DMS79 treated with DMSO at 0.1 percent for 48 hours (cell line): Measurements from ENCODE around the gene RBFOX1.

Source experiments
- DNase-seq: peaks from one replicate; lab custom pipeline; 2025; lab: John Stamatoyannopoulos, UW

The RBFOX1 gene

GRCh38 chr16:7524419-7524818, 191.8 kb downstream of the RBFOX1 start:
- DNase-seq = no peak

GRCh38 chr16:7526736-7527135, 194.1 kb downstream of the RBFOX1 start:
- DNase-seq = no peak

- DNase-seq = no peak
Observed at GRCh38 chr16:7532534-7532933, 199.9 kb downstream of the RBFOX1 start.

GRCh38 chr16:7534749-7535148, 202.1 kb downstream of the RBFOX1 start:
- no peak for DNase-seq

- no peak for DNase-seq
Observed at GRCh38 chr16:7541026-7541425, 208.4 kb downstream of the RBFOX1 start.

GRCh38 chr16:7545251-7545650, 212.6 kb downstream of the RBFOX1 start:
- no peak for DNase-seq

- DNase-seq = no peak
Observed at GRCh38 chr16:7546948-7547347, 214.3 kb downstream of the RBFOX1 start.

- DNase-seq = no peak
Observed at GRCh38 chr16:7547736-7548135, 215.1 kb downstream of the RBFOX1 start.

- no peak for DNase-seq
Observed at GRCh38 chr16:7548796-7549318, 216.2 kb downstream of the RBFOX1 start.

GRCh38 chr16:7550096-7550495, 217.5 kb downstream of the RBFOX1 start:
- DNase-seq = no peak

GRCh38 chr16:7555459-7555858, 222.8 kb downstream of the RBFOX1 start:
- no peak for DNase-seq

GRCh38 chr16:7561908-7562405, 229.3 kb downstream of the RBFOX1 start:
- no peak for DNase-seq

GRCh38 chr16:7566360-7566759, 233.7 kb downstream of the RBFOX1 start:
- no peak for DNase-seq

- no peak for DNase-seq
Observed at GRCh38 chr16:7571366-7571765, 238.7 kb downstream of the RBFOX1 start.

GRCh38 chr16:7577588-7577987, 244.9 kb downstream of the RBFOX1 start:
- DNase-seq = no peak

- no peak for DNase-seq
Observed at GRCh38 chr16:7579454-7579853, 246.8 kb downstream of the RBFOX1 start.

- no peak for DNase-seq
Observed at GRCh38 chr16:7581175-7581574, 248.5 kb downstream of the RBFOX1 start.

GRCh38 chr16:7583396-7583795, 250.8 kb downstream of the RBFOX1 start:
- DNase-seq = no peak

GRCh38 chr16:7584561-7584960, 251.9 kb downstream of the RBFOX1 start:
- DNase-seq = no peak

- no peak for DNase-seq
Observed at GRCh38 chr16:7585705-7586104, 253.1 kb downstream of the RBFOX1 start.

GRCh38 chr16:7590934-7591333, 258.3 kb downstream of the RBFOX1 start:
- DNase-seq = no peak

- no peak for DNase-seq
Observed at GRCh38 chr16:7596308-7596707, 263.7 kb downstream of the RBFOX1 start.

GRCh38 chr16:7597677-7598076, 265.0 kb downstream of the RBFOX1 start:
- no peak for DNase-seq

GRCh38 chr16:7601100-7601499, 268.5 kb downstream of the RBFOX1 start:
- no peak for DNase-seq
